ENCODE data around the gene PCDH10. TPM values are rescaled to one million over a fixed set of nuclear protein-coding genes. Genes with fewer than 3 reads are reported as not detected.

PCDH10 gene
- total RNA-seq, 1 experiment from 2014 or later: not detected

- intact Hi-C loops (cut with micrococcal nuclease; ENCODE audit: unreplicated experiment): loop anchor here (10.0 kb wide), 1 partner anchor 123 kb away; no protein-coding TSS in a partner anchor
- no peaks in the 10 kb centered on the region for H3K36me3 Mint-ChIP-seq (ENCODE audit: insufficient read depth, unreplicated experiment)
- H3K27me3 Mint-ChIP-seq (ENCODE audit: insufficient read depth, unreplicated experiment): peaks cover 4% of the 10 kb centered on the region
- no peak overlapping the region for H3K4me3 Mint-ChIP-seq (ENCODE audit: unreplicated experiment)
- no peaks in the 10 kb centered on the region for H3K36me3 ChIP-seq (ENCODE audit: control insufficient read depth, insufficient read depth, low read length)
- no peaks in the 10 kb centered on the region for H3K4me1 Mint-ChIP-seq (ENCODE audit: low read depth, unreplicated experiment)
- no peak overlapping the region for H3K4me3 ChIP-seq (ENCODE audit: low read depth, low read length)
- H3K27ac Mint-ChIP-seq (ENCODE audit: unreplicated experiment): no peak overlapping the region
- no TSS peak for BruUV-seq (replicated peaks)
- no peak for DNase-seq
- H3K27me3 ChIP-seq (replicated peaks; ENCODE audit: control insufficient read depth, insufficient read depth, low read length): no peaks in the 10 kb centered on the region
- no peaks in the 10 kb centered on the region for H3K9me3 ChIP-seq
- H3K9me3 Mint-ChIP-seq (ENCODE audit: unreplicated experiment): peaks cover 6% of the 10 kb centered on the region
- H3K4me1 ChIP-seq: no peaks in the 10 kb centered on the region
- CTCF ChIA-PET: no interaction called here
- POLR2A ChIA-PET: no interaction called here
- no peak for TF ChIP-seq CTCF (IDR thresholded peaks at IDR 0.05; ENCODE audit: insufficient read depth in 1 of 2, low read depth in 1 of 2, low read length in 1 of 2, severe bottlenecking in 1 of 2, unreplicated experiment in 1 of 2)
These were observed 2.7 kb downstream of the PCDH10 start for GRCh38 chr4:133151691-133152329.

DNA sequence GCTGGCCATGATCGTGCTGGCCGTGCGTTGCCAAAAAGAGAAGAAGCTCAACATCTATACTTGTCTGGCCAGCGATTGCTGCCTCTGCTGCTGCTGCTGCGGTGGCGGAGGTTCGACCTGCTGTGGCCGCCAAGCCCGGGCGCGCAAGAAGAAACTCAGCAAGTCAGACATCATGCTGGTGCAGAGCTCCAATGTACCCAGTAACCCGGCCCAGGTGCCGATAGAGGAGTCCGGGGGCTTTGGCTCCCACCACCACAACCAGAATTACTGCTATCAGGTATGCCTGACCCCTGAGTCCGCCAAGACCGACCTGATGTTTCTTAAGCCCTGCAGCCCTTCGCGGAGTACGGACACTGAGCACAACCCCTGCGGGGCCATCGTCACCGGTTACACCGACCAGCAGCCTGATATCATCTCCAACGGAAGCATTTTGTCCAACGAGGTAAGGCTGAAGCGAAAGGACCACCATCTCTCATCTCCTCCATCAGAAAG, 3.3 kb downstream of the PCDH10 start:
- no peaks in the 10 kb centered on the region for H3K4me1 ChIP-seq
- peaks cover 6% of the 10 kb centered on the region for H3K9me3 Mint-ChIP-seq (ENCODE audit: unreplicated experiment)
- no peak overlapping the region for H3K27ac Mint-ChIP-seq (ENCODE audit: unreplicated experiment)
- no peaks in the 10 kb centered on the region for H3K4me1 Mint-ChIP-seq (ENCODE audit: low read depth, unreplicated experiment)
- ChIA-PET POLR2A (no interaction called here), CTCF (no interaction called here)
- no peaks in the 10 kb centered on the region for H3K36me3 ChIP-seq (ENCODE audit: control insufficient read depth, insufficient read depth, low read length)
- TF ChIP-seq CTCF (IDR thresholded peaks at IDR 0.05; ENCODE audit: insufficient read depth in 1 of 2, low read depth in 1 of 2, low read length in 1 of 2, severe bottlenecking in 1 of 2, unreplicated experiment in 1 of 2): no peak
- DNase-seq: no peak
- no peaks in the 10 kb centered on the region for H3K27me3 ChIP-seq (replicated peaks; ENCODE audit: control insufficient read depth, insufficient read depth, low read length)
- no peaks in the 10 kb centered on the region for H3K9me3 ChIP-seq
- BruUV-seq (replicated peaks): no TSS peak
- H3K36me3 Mint-ChIP-seq (ENCODE audit: insufficient read depth, unreplicated experiment): no peaks in the 10 kb centered on the region
- no peak overlapping the region for H3K4me3 Mint-ChIP-seq (ENCODE audit: unreplicated experiment)
- no peak overlapping the region for H3K4me3 ChIP-seq (ENCODE audit: low read depth, low read length)
- intact Hi-C loops (cut with micrococcal nuclease; ENCODE audit: unreplicated experiment): loop anchor here (10.0 kb wide), 1 partner anchor 122 kb away; no protein-coding TSS in a partner anchor
- H3K27me3 Mint-ChIP-seq (ENCODE audit: insufficient read depth, unreplicated experiment): peaks cover 4% of the 10 kb centered on the region

GRCh38 chr4:133152831-133153481, 3.9 kb downstream of the PCDH10 start:
- ChIA-PET POLR2A (no interaction called here), CTCF (no interaction called here)
- Histone ChIP-seq H3K36me3 (ENCODE audit: control insufficient read depth, insufficient read depth, low read length) (no peaks in the 10 kb centered on the region), H3K4me3 (ENCODE audit: low read depth, low read length) (no peak overlapping the region), H3K27me3 (replicated peaks; ENCODE audit: control insufficient read depth, insufficient read depth, low read length) (no peaks in the 10 kb centered on the region), H3K4me1 (no peaks in the 10 kb centered on the region), H3K9me3 (no peaks in the 10 kb centered on the region)
- intact Hi-C loops (cut with micrococcal nuclease; ENCODE audit: unreplicated experiment): loop anchor here (10.0 kb wide), 1 partner anchor 122 kb away; no protein-coding TSS in a partner anchor
- DNase-seq: no peak
- Mint-ChIP-seq H3K4me1 (ENCODE audit: low read depth, unreplicated experiment) (no peaks in the 10 kb centered on the region), H3K27ac (ENCODE audit: unreplicated experiment) (no peak overlapping the region), H3K4me3 (ENCODE audit: unreplicated experiment) (no peak overlapping the region), H3K9me3 (ENCODE audit: unreplicated experiment) (peaks cover 6% of the 10 kb centered on the region), H3K27me3 (ENCODE audit: insufficient read depth, unreplicated experiment) (peaks cover 4% of the 10 kb centered on the region), H3K36me3 (ENCODE audit: insufficient read depth, unreplicated experiment) (no peaks in the 10 kb centered on the region)
- TF ChIP-seq CTCF (IDR thresholded peaks at IDR 0.05; ENCODE audit: insufficient read depth in 1 of 2, low read depth in 1 of 2, low read length in 1 of 2, severe bottlenecking in 1 of 2, unreplicated experiment in 1 of 2): no peak
- no TSS peak for BruUV-seq (replicated peaks)
